Naive thymus-derived CD4-positive, alpha-beta T cell (primary cell): ENCODE data around the gene TLE2. TPM values are rescaled to one million over a fixed set of nuclear protein-coding genes. Genes with fewer than 3 reads are reported as not detected.

Experiments used
- ATAC-seq: fragments of 150-1000 bp; cut with Tn5 transposase; 2 replicates; pipeline ENCODE4 v1.10.0; 2021; ENCODE audit warnings: mild to moderate bottlenecking, moderate library complexity
- CTCF ChIA-PET: fragments of 350-600 bp; sonication (Branson Sonifier 250); formaldehyde crosslinking; loops from one replicate; lab custom pipeline; 2021; ENCODE audit warnings: antibody characterized with exemption; lab: Charles Lee
- POLR2A ChIA-PET: fragments of 350-600 bp; sonication (Branson Sonifier 250); formaldehyde crosslinking; loops from one replicate; lab custom pipeline; 2021; ENCODE audit warnings: antibody characterized with exemption, inconsistent platforms; lab: Charles Lee
- DNase-seq, 9 donors: peaks; one replicate each; pipeline versions ENCODE4 v3.0.0 to v3.0.0-alpha.2; 2020 to 2022; ENCODE audit warnings: mixed read lengths in 1 of 9
- H3K27ac ChIP-seq: one replicate; pipeline ENCODE4 v1.7.0; 2013; ENCODE audit warnings: mild to moderate bottlenecking, low read depth, low read length, moderate library complexity
- H3K27me3 ChIP-seq, 2 donors: one replicate each; pipeline ENCODE4 v1.7.0; 2013; ENCODE audit warnings: low read length in 2 of 2, mild to moderate bottlenecking in 2 of 2, moderate library complexity in 2 of 2; ENCODE audit not compliant: control insufficient read depth in 2 of 2, insufficient read depth in 2 of 2
- H3K36me3 ChIP-seq, 3 experiments: 1 replicate in 2 of 3; 2 replicates in 1 of 3; pipeline ENCODE4 v1.7.0; 2013; ENCODE audit warnings: low read length in 3 of 3, mild to moderate bottlenecking in 3 of 3, moderate library complexity in 1 of 3; ENCODE audit not compliant: insufficient read depth in 3 of 3, control insufficient read depth in 2 of 3
- H3K4me1 ChIP-seq, 2 donors: one replicate each; pipeline ENCODE4 v1.7.0; 2013; ENCODE audit warnings: low read length in 2 of 2, mild to moderate bottlenecking in 2 of 2, moderate library complexity in 1 of 2; ENCODE audit not compliant: control insufficient read depth in 2 of 2, insufficient read depth in 2 of 2
- H3K4me3 ChIP-seq: 2 replicates; pipeline ENCODE4 v1.7.0; 2013; ENCODE audit warnings: mild to moderate bottlenecking, low read length
- H3K9me3 ChIP-seq, 3 experiments: 1 replicate in 2 of 3; 2 replicates in 1 of 3; pipeline ENCODE4 v1.7.0; 2013; ENCODE audit warnings: low read length in 3 of 3; ENCODE audit not compliant: control insufficient read depth in 2 of 3
- H3K27ac Mint-ChIP-seq, 9 donors: one replicate each; pipeline ENCODE4 v1.8.0; 2020 to 2022; ENCODE audit warnings: mixed read lengths in 9 of 9, mild to moderate bottlenecking in 8 of 9, moderate library complexity in 5 of 9, inconsistent platforms in 2 of 9
- H3K27me3 Mint-ChIP-seq, 5 donors: one replicate each; pipeline ENCODE4 v1.8.0; 2021 to 2022; ENCODE audit warnings: mixed read lengths in 5 of 5, mild to moderate bottlenecking in 1 of 5
- H3K36me3 Mint-ChIP-seq, 5 donors: one replicate each; pipeline ENCODE4 v1.8.0; 2020 to 2022; ENCODE audit warnings: mixed read lengths in 5 of 5, mild to moderate bottlenecking in 3 of 5, inconsistent platforms in 1 of 5
- H3K4me1 Mint-ChIP-seq, 7 donors: one replicate each; pipeline ENCODE4 v1.8.0; 2020 to 2022; ENCODE audit warnings: mixed read lengths in 7 of 7, mild to moderate bottlenecking in 3 of 7, inconsistent platforms in 1 of 7
- H3K4me3 Mint-ChIP-seq, 10 donors: one replicate each; pipeline ENCODE4 v1.8.0; 2020 to 2022; ENCODE audit warnings: mild to moderate bottlenecking in 10 of 10, mixed read lengths in 10 of 10, moderate library complexity in 6 of 10, inconsistent platforms in 2 of 10
- H3K9me3 Mint-ChIP-seq, 11 donors: one replicate each; pipeline ENCODE4 v1.8.0; 2020 to 2022; ENCODE audit warnings: mixed read lengths in 11 of 11, mild to moderate bottlenecking in 4 of 11, inconsistent platforms in 1 of 11, moderate library complexity in 1 of 11
- intact Hi-C, 2 donors: fragments of 100-400 bp; cut with micrococcal nuclease; formaldehyde crosslinking; loops; one replicate each; pipeline ENCODE4 v1.15.1; 2023
- polyA plus RNA-seq, 2 donors: library from polyadenylated mRNA; unstranded; fragments of 300-500 nt; fragmentation: Illumina TruSeq; gene quantifications; one replicate each; pipeline ENCODE4 v1.2.3, GENCODE V29; 2021
- total RNA-seq, 6 experiments: library from RNA in 5 of 6; stranded (reverse) in 5 of 6; gene quantifications; 1 replicate in 5 of 6; 2 replicates in 1 of 6; pipeline ENCODE4 v1.2.3 and lab custom pipeline; 2021 to 2026

TLE2 gene
- total and polyA plus RNA-seq, 7 experiments from 2014 or later, result 1.1 to 33.6 (median 14.3) TPM

GRCh38 chr19:2962018-2962670, 66.9 kb downstream of the TLE2 start:
- POLR2A ChIA-PET, result interaction anchor here (0.8 to 1.9 kb wide), 5 partner anchors 12 to 144 kb away, joined by 3 to 6 read pairs (median 3); no protein-coding TSS in a partner anchor
- CTCF ChIA-PET, result interaction anchor here (0.6 to 3.0 kb wide), 15 partner anchors 10 to 281 kb away, joined by 3 to 25 read pairs (median 4); no protein-coding TSS in a partner anchor
- DNase-seq (peak in 8 of 9 donors; percentile 44 to 84 (median 74)), ATAC-seq (peak; percentile 99)
- H3K27ac ChIP-seq, result no peak overlapping the region
- no peaks in the 10 kb centered on the region for H3K27me3 ChIP-seq
- H3K9me3 ChIP-seq, result no peaks in the 10 kb centered on the region
- peak overlapping the region in 7 of 9 donors; percentile 49 to 90 (median 82) for H3K27ac Mint-ChIP-seq
- H3K27me3 Mint-ChIP-seq, result peaks cover 0 to 5% (median 0%) of the 10 kb centered on the region in 5 donors
- peaks cover 0 to 4% (median 0%) of the 10 kb centered on the region in 5 donors for H3K36me3 Mint-ChIP-seq
- H3K36me3 ChIP-seq, result no peaks in the 10 kb centered on the region
- peak overlapping the region in 4 of 10 donors; percentile 1 to 46 (median 40) for H3K4me3 Mint-ChIP-seq
- H3K4me1 ChIP-seq, result no peaks in the 10 kb centered on the region
- no peak overlapping the region for H3K4me3 ChIP-seq
- intact Hi-C loops, result loop anchor here (1.0 to 2.0 kb wide), 8 partner anchors 11 to 248 kb away; no protein-coding TSS in a partner anchor
- H3K9me3 Mint-ChIP-seq, result no peaks in the 10 kb centered on the region
- H3K4me1 Mint-ChIP-seq, result peaks cover 0 to 6% (median 6%) of the 10 kb centered on the region in 7 donors

DNA sequence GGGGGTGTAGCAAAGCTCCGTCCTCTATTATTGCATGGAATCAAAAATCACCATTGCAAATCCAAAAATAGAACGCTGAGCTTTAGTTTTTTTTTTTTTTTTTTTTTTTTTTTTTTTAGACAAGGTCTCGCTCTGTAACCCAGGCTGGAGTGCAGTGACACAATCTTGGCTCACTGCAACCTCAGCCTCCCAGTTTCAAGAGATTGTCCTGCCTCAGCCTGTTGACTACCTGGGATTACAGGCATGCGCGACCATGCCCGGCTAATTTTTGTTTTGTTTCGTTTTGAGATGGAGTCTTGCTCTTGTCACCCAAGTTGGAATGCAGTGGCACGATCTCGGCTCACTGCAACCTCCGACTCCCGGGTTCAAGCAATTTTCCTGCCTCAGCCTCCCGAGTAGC, 69.0 kb downstream of the TLE2 start:
- ChIA-PET CTCF (interaction anchor here (0.7 to 2.1 kb wide), 4 partner anchors 9 to 166 kb away, joined by 5 to 9 read pairs (median 6); no protein-coding TSS in a partner anchor), POLR2A (interaction anchor here (1.0 kb wide), 1 partner anchor 76 kb away, joined by 5 read pairs; no protein-coding TSS in a partner anchor)
- no peaks in the 10 kb centered on the region for H3K4me1 ChIP-seq
- Mint-ChIP-seq H3K27me3 (peaks cover 0 to 5% (median 0%) of the 10 kb centered on the region in 5 donors), H3K9me3 (no peaks in the 10 kb centered on the region), H3K36me3 (peaks cover 0 to 4% (median 0%) of the 10 kb centered on the region in 5 donors), H3K4me3 (no peak overlapping the region), H3K4me1 (peaks cover 0 to 6% (median 6%) of the 10 kb centered on the region in 7 donors), H3K27ac (no peak overlapping the region)
- no peak overlapping the region for H3K4me3 ChIP-seq
- H3K9me3 ChIP-seq, result no peaks in the 10 kb centered on the region
- no peak overlapping the region for H3K27ac ChIP-seq
- ATAC-seq, result no peak
- intact Hi-C loops, result no loop called here
- no peaks in the 10 kb centered on the region for H3K36me3 ChIP-seq
- H3K27me3 ChIP-seq, result no peaks in the 10 kb centered on the region
- no peak for DNase-seq

- Histone ChIP-seq H3K27ac (no peak overlapping the region), H3K27me3 (no peaks in the 10 kb centered on the region), H3K4me3 (no peak overlapping the region), H3K36me3 (no peaks in the 10 kb centered on the region), H3K9me3 (no peaks in the 10 kb centered on the region), H3K4me1 (no peaks in the 10 kb centered on the region)
- CTCF ChIA-PET, result interaction anchor here (1.3 to 1.5 kb wide), 3 partner anchors 8 to 168 kb away, joined by 3 to 4 read pairs (median 3); no protein-coding TSS in a partner anchor
- H3K36me3 Mint-ChIP-seq, result peaks cover 0 to 4% (median 0%) of the 10 kb centered on the region in 5 donors
- H3K27me3 Mint-ChIP-seq, result peaks cover 0 to 5% (median 0%) of the 10 kb centered on the region in 5 donors
- POLR2A ChIA-PET, result no interaction called here
- H3K27ac Mint-ChIP-seq, result no peak overlapping the region
- H3K9me3 Mint-ChIP-seq, result no peaks in the 10 kb centered on the region
- DNase-seq (no peak), ATAC-seq (no peak)
- H3K4me1 Mint-ChIP-seq, result peaks cover 0 to 5% (median 4%) of the 10 kb centered on the region in 7 donors
- no peak overlapping the region for H3K4me3 Mint-ChIP-seq
- intact Hi-C loops, result loop anchor here in 1 of 2 donors (10.0 kb wide), 1 partner anchor 478 kb away; no protein-coding TSS in a partner anchor
These were observed 71.9 kb downstream of the TLE2 start for GRCh38 chr19:2957160-2957559.

DNA sequence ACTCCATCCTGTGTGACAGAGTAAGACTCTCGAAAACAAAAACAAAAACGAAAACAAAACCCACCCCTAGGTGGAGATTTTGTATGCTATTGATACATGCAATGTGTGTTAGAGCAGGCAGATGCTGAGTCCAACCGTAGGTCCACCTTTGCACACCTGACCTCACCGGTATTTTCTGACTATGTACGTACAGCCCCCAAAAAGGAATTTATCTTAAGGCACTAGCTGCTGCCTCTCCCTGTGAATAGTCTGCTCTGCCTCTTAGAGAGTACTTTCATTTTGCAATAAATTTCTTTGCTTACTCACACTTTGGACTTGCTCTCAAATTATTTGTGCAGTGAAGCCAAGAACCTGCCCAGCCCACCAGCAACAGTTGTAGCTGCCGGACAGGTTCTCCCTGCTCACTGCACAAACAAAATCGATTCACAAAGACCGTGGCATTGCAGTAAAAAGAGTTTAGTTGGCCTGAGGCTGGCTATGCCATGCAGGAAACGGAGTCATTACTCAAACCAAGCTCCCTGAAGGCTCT, 76.1 kb downstream of the TLE2 start:
- ChIA-PET CTCF (interaction anchor here (1.0 to 3.5 kb wide), 3 partner anchors 10 to 176 kb away, joined by 3 to 32 read pairs (median 5); no protein-coding TSS in a partner anchor), POLR2A (interaction anchor here (1.4 kb wide), 1 partner anchor 108 kb away, joined by 4 read pairs; no protein-coding TSS in a partner anchor)
- Mint-ChIP-seq H3K36me3 (peaks cover 0 to 4% (median 0%) of the 10 kb centered on the region in 5 donors), H3K9me3 (peaks cover 0 to 3% (median 0%) of the 10 kb centered on the region in 11 donors), H3K4me1 (peaks cover 12 to 27% (median 20%) of the 10 kb centered on the region in 7 donors), H3K27me3 (no peaks in the 10 kb centered on the region), H3K4me3 (no peak overlapping the region), H3K27ac (no peak overlapping the region)
- H3K9me3 ChIP-seq, result no peaks in the 10 kb centered on the region
- H3K27me3 ChIP-seq, result no peaks in the 10 kb centered on the region
- DNase-seq (no peak), ATAC-seq (no peak)
- intact Hi-C loops, result loop anchor here (5.0 to 10.0 kb wide), 2 partner anchors 299 to 482 kb away; no protein-coding TSS in a partner anchor
- no peaks in the 10 kb centered on the region for H3K36me3 ChIP-seq
- no peak overlapping the region for H3K4me3 ChIP-seq
- peaks cover 9 to 10% of the 10 kb centered on the region in 2 donors for H3K4me1 ChIP-seq
- no peak overlapping the region for H3K27ac ChIP-seq

DNA sequence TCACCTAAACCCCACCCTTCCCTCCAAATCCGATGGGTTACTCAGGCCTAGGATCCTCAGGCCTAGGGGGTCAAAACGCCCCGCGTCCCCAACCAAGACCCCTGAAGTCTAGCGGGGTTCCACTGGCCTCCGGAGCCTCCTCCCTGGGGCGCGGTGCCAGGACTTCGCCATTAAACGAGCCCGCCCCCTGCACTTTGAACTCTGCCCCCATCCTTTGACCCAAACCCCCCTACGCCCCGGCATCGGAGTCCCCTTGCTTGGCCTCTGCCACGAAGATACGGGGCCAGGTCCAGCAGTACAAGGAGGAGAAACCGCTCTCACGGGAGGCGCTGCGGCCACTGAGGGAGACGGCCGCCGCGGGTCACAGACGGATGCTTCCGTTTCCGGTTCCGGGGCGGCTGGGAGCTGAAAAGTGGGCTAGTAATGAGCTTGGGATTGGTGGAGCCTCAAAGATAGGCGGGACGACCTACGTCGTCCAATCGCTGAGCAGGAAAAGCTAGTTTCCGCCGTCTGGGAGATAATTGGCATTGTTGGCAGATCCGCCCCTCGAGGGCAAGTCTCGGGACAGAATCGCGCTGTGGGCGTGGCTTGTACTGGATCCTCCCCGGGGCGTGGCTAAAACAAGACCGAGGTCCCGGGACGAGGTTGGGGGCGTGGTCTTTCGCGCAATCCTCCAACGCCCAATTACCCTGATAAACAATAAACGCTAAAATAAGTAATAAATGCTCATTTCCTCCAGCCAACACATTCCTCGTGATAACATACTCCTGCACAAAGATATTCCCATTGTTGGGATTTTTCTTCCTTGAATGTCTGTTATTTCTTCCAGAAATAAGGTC, 78.6 kb downstream of the TLE2 start:
- H3K4me1 ChIP-seq, result peaks cover 9 to 11% of the 10 kb centered on the region in 2 donors

More for the DNA sequence above, 78.6 kb downstream of the TLE2 start:
- H3K4me3 ChIP-seq, result peak overlapping the region; percentile 93
- Mint-ChIP-seq H3K9me3 (peaks cover 0 to 3% (median 0%) of the 10 kb centered on the region in 11 donors), H3K4me3 (peak overlapping the region; percentile 86 to 98 (median 96)), H3K36me3 (peaks cover 0 to 6% (median 0%) of the 10 kb centered on the region in 5 donors), H3K27ac (peak overlapping the region; percentile 91 to 100 (median 97)), H3K27me3 (no peaks in the 10 kb centered on the region), H3K4me1 (peaks cover 15 to 34% (median 29%) of the 10 kb centered on the region in 7 donors)
- peak; percentile 98 to 100 (median 100) for DNase-seq
- CTCF ChIA-PET, result interaction anchor here (0.5 to 3.5 kb wide), 23 partner anchors 9 to 692 kb away, joined by 3 to 32 read pairs (median 4); no protein-coding TSS in a partner anchor
- ATAC-seq, result peak; percentile 96
- POLR2A ChIA-PET, result interaction anchor here (0.5 to 2.5 kb wide), 23 partner anchors 12 to 1094 kb away, joined by 3 to 16 read pairs (median 3); partner anchors contain the start of genes GNG7, NCLN, TLE5 and ZNF57
- no peaks in the 10 kb centered on the region for H3K9me3 ChIP-seq
- H3K27me3 ChIP-seq, result no peaks in the 10 kb centered on the region
- no peaks in the 10 kb centered on the region for H3K36me3 ChIP-seq
- intact Hi-C loops, result loop anchor here (1.0 to 10.0 kb wide), 20 partner anchors 12 to 524 kb away; partner anchors contain the start of genes NCLN (in 2 of the 2), TLE6 (in 2 of the 2), ZNF57 (in 2 of the 2) and THOP1 (in 1 of the 2)
- H3K27ac ChIP-seq, result peak overlapping the region; percentile 87
